NCI-H748 (cell line): ENCODE data around the gene SIM1.

Source experiments
- DNase-seq: peaks from one replicate; lab custom pipeline; 2025; ENCODE audit not compliant: unreplicated experiment; lab: John Stamatoyannopoulos, UW

Gene SIM1

DNA sequence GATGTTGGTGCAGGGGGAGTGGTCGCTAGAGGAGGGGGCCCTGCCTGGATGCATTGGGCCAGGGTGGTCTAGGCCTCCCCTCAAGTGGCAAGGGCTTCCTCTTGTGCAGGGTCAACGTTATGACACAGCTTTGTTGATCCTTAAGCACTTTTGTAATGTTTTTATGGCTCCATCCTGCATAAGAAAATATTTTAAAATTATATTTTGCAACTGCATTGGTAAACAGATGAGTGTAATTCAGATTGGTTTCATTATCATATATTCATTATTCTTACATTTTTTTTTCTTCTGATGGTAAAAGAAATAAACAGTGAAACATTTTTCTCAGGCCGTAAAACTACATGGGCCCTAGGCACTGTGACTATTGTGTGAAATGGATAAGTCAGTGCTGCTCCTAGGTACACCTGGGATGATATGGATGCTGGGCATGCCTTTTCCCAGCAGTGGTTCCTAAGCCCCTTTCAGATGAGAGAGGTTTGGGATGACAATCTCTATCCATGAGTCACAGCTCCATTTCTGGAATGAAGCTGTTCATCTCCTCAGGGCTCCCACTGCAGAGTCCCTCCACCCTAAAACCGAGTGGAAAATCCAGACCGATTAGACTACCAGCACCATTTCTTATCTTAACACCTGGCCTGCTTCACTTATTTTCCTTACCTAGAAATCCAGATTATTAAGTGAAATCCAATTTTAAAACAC is 5.8 kb upstream of the SIM1 start:
- DNase-seq: no peak

DNA sequence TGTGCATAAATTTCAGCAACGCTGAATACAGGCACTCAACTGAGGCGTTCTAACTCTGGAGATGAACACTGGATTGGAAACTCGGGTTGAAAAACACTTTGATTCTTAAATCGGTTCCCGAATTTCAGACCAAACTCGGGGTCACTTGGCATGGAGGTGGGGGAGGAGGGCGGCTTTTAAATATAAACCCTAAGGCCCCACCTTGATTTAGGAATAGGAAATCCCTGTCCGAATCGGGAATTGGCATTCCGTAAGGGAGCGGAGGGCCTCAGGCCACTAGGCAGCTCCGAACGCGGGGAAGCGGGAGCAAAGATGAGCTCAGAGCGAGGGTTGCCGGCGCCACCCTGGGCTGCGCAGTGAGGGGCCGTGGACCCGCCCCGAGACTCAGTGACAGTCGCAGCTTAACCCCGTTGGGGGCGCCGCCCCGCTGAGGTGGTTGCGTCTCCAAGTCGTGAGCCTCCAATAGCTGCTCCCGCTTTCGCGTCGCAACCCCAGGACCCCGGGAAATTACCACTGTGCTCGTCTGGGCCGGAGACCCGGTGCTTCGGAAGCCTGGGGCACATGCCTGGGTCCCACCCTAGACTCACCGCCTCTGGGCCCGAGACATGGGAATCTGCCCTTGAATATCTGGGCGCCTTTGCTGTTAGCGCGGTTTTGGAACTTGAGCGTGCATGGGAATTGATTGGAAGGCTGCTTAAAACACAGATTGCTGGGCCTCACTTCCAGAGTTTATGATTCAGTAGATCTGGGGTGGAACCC is 4.6 kb upstream of the SIM1 start:
- no peak for DNase-seq

DNA sequence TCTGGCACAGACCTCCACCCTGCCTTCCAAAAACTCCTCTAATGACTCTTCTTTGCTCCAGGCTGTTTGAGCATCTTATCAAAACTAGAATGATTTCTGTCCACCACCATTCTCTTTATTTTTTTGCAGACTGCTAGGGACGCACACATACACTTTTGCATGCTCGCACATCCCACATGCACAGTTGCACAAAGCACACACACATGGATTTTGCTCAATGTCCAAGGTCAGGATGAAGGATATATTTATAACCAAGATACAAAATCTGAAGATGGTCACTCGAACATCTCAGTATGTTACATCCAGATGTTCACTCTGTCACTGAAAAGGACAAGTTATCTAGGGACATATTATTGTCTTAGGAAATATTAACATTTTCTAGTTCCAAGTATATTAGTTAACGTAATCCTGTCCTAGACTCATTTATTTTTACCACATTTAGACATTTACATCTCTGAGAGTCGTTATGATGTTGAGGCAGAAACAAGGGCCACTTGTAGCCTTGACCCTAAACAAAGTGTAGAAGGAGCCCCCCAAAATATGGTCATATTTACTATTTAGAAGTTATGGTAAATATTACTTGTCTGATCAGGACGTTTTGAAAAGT is 3.4 kb upstream of the SIM1 start:
- DNase-seq: no peak

DNA sequence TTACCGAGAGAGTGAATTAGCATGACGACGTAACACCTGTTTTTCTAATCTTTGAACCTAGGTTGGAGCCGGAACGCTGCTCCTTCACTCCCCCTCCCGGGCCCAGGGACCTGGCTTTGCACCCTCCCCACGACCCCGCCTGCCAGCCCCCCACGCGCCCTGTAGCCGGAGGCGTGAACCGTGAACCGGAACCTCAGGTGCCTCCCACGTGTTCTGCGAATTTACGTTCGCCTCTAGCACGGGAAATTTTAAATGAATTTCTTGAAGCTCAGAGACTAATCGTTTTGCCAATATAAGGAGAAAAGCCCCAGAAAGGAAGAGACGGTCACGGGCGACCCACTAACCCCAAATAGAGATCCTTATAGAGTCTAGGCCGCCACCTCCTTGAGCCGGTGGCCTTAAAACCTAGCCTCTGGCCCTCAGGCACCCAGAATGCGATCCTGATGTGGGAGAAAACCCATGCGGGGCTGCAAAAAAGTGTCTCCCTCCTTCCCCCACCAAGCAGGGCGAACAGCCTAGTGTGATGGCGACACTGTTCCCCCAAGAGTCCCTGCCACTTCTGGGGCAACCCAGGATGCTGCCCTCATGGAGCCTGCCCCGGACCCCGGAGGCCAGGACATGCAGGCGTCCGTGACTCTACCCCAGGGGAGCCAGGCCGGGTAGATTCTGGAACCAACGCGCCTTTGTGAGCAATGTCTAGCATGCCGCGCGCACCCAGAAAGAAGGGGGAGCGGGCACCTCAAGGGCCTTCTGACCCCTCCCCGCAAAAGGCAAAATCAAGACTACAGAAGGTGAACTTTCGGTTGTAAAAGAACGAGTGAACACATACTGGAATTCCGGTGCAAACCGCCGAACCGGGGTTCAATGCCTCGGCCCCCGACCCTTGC is 2.7 kb upstream of the SIM1 start:
- DNase-seq: no peak

DNA sequence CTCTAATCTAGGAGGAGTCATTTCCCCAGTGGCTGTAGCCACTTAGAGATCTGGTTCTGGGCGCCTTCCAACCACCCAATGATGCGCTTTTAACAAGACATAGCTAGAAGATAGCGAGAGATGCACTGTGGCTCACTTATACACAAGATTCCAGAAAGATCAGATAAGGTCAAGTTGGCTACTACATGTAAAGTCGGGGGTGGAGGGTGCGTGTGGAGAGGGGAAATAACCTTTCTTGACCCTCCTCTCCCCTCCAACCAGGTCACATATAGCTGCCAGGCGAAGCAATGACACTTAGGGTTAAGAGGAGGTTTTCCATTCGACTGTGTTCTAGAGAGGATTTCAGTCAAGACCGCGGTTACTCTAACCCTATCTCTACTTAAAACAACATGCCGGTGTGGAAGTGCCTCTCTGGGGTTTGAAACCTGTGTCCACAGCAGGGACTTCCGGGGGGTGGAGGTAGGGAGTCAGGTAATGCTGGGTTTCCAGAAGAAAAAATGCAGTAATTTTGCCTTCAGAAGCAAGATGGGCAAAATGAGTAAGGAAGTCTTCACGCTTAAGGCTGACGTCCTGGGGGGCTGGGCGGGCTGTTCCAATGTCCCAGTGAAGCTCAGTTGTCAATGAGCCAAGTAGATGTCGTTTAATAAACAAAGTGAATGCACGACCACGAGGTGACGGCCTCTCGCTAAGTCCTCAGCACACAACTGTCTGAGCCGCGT is 1.8 kb upstream of the SIM1 start:
- DNase-seq: peak; percentile 93

- DNase-seq: peak; percentile 96
Measured at GRCh38 chr6:100465701-100466409, 1.1 kb upstream of the SIM1 start.

- peak; percentile 65 for DNase-seq
Measured at GRCh38 chr6:100464162-100464851, 414 bp downstream of the SIM1 start.

DNA sequence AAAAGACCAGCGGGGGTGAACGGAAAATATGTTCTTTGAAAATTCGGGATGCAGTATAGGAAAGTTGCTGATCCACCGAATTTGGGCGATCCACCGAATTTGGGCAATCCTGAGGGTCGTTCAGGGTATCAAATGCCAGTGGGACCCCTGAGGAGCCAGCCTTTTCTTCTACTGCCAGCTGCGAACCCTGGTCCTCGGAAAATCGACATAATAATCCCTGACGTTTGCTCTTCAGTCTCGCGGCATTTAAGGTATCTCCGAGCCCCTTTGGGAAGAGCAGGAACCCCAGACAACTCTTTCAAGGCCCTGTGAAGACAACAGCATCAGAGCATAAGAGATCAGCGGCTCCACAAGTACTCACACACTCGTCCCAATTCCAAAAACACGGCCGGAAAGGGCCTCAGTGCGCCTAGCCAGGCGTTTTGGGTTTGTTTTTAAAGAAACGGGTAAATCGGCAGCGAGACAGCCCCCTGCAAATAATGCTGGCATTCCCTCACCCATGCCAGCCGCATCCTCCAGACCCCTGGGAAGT is 1.0 kb downstream of the SIM1 start:
- peak; percentile 62 for DNase-seq

DNA sequence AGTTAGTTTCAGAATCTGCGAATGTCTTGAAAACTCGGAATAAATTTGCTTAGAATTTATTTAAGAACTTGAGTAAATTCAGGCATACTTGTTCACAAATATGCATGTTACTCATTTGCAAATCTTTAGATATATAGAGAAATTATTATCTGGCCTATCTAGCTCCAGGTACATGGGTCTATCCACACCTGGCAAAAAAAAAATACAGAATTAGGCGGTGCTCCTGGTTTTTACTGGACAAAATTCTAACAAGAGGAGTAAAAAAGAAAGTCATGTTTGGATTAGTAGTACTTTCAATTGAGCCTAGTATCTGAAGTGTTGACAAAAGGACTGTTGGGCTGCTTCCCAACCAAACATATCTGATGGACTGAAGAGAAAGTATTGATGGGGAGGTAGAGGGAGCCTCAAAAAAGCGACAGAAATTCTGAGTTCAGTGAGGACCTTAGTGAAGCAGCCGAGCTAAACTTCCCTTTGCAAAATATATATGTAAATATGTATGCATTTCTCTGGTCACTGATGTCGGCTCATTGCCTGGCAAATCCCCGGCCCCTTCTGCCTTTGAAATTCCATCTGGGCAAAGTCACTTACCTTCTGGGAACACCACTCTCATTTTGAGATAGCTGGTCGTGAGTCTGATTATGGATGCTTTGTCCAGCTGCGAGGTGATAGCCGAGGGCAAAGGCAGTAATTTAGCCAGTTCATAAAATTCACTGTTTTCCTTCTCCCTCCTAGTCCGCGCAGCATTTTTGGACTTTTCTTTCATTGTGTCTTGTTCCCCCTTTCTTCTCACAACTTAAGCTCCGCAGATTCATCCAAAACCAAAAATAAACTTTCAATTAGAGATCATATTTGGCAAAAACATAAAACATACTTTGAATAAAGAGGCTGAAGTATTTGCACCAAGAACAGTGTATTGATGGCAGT is 1.8 kb downstream of the SIM1 start:
- DNase-seq: peak; percentile 70

DNA sequence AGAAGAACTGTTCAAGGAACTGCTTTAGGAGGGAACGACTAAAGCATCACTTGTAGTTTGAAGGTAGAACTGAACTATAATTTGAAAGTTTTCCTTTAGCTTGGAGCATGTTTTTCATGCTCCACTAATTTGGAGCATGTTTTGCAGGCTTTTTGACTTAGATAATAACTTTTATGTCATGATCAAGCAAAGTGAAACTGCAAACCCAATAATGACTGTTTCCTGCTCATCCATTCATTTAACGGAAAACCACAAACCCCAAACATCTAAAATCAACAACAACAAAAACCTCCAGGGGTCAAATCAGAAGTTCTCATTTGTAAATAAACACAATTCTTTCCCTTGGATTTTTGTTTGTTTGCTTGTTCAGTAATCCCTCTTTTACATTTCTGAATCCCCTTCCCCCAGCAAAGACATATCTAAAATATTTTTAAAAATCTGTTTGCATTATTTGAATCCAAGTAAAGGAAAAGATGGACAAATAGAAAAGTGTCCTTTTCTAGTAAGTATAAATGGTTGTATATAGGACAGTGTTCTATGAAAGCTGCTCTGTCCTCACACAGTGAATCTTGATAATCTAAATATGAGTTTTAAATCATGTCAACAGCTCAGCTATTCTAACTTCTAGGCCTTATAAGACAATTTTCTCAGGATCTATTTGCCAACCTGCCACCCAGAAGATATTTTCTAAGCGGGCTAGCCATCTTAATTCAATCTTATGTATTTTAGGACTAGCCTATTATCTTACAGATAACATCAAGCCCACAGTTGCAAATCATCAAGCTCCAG is 2.6 kb downstream of the SIM1 start:
- peak; percentile 34 for DNase-seq

GRCh38 chr6:100461278-100461916 is 3.3 kb downstream of the SIM1 start:
- DNase-seq: peak; percentile 94

GRCh38 chr6:100460650-100461204 is 4.0 kb downstream of the SIM1 start:
- DNase-seq: peak; percentile 70

GRCh38 chr6:100459592-100460184 is 5.0 kb downstream of the SIM1 start:
- DNase-seq: no peak

DNA sequence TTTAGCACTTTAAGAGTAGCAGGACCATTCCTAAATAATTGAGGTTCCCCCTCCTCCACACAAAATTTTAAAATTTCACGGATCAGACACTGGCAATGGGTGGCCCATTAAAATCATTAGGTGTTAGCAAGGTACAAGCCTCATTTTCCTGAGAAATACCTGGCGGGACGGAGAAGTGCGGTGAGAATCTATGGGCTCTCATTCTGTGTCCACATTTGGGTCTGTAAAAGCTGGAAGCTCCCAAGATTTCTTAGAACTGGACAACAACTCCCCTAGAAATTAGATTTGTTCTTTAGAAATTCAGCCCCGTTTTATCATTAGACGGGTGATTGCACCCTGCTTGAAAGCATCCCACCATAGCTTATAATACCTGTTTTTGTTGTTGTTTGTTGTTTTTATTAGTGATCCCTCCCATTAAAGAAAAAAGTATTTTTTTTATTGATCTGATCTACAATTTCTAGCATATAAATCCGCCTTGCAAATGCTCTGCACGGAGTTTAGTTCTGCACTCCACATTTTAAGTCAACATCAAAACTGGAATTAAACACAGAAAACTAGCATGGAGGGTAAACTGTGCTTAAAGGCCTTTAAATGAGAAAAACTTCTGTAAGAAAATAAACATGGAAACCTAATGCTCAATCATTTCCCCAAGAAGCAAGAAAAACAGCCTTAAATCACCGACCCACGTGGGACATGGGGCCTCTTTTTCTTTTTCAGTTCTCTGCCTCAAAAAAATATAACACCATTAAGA is 5.7 kb downstream of the SIM1 start:
- no peak for DNase-seq

GRCh38 chr6:100457311-100457990 is 7.3 kb downstream of the SIM1 start:
- DNase-seq: no peak
